Left ventricle myocardium superior (tissue), 1 donor: ENCODE results near the gene NKD2. TPM values are rescaled to one million over a fixed set of nuclear protein-coding genes. Genes with fewer than 3 reads are reported as not detected.

Source experiments
- ATAC-seq: fragments of 200-7000 bp; cut with Tn5 transposase; one replicate; pipeline ENCODE4 v1.9.1; 2020; ENCODE audit warnings: mild to moderate bottlenecking, moderate library complexity
- DNase-seq: peaks from one replicate; pipeline ENCODE4 v3.0.0-alpha.2; 2020
- intact Hi-C: fragments of 100-400 bp; cut with micrococcal nuclease; formaldehyde crosslinking; loops from one replicate; pipeline ENCODE4 v1.11.0; 2022
- total RNA-seq: library from RNA; stranded (reverse); fragmentation: NEBNext Ultra II Directional; extraction: Animal tissue kit (Norgen Biotek cat#: 25700); gene quantifications from one replicate; pipeline ENCODE4 v1.2.1, GENCODE V29; 2021
- donor health status: DM: no; HTN: yes; CAD: no; lungs with severe emphysema.

NKD2 gene
- total RNA-seq, 1 donor from 2014 or later = 3.4 TPM

DNA sequence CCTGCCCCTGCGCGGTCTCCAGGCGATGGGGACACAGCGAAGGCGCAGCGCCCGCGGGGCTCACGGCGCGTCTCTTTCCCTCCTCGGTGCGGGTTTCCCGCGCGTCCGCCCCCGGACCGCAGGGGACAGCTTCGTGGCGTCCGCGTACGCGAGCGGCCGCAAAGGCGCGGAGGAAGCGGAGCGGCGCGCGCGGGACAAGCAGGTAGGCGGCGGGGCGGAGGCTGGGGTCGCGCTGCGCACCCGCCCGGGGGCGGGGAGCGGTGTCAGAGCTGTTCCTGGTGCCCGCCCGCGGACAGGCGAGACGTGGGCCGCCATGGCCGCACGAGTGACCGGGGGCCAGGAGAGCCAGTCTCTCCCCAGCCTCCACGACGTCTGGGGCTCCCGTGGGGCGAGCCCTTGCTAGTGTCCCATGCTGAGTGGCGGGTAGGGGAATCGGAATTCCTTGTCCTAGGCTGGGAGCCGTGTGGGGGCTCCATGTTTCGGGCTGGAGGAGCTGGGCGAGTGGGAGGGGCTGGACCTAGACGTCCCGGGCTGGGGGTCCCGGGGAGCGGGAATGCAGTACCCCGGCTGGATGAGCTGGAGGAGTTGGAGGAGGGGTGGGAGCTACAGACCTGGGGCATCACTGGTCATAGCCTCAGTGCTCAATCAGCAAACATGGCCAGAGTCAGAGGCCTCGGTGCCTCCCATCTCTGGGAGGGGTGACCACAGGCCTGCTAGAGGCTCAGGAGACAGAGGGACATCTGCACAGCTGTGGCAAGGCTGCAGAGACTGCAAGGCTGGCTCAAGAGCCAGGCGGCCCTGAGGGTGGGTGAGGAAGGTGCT, 968 bp downstream of the NKD2 start:
- ATAC-seq (no peak), DNase-seq (peak; percentile 32)
- intact Hi-C loops = no loop called here

DNA sequence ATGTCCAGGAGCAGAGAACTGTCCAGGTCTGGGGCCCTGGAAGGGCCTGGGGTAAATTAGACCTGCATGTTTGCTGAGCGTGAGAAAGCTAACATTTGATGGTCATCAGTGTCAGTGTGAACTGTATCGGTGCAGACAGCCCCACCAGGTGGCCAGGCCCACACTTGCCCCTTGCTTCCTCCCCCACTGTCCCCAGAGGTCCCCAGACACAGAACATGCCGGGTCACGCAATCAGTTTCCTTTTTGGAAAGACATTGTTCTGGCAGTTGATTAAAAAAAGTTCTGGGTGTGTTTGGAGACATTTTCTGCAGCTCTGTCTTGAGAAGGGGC, 1.5 kb downstream of the NKD2 start:
- peak; percentile 17 for ATAC-seq
- intact Hi-C loops = no loop called here
- peak; percentile 29 for DNase-seq

DNA sequence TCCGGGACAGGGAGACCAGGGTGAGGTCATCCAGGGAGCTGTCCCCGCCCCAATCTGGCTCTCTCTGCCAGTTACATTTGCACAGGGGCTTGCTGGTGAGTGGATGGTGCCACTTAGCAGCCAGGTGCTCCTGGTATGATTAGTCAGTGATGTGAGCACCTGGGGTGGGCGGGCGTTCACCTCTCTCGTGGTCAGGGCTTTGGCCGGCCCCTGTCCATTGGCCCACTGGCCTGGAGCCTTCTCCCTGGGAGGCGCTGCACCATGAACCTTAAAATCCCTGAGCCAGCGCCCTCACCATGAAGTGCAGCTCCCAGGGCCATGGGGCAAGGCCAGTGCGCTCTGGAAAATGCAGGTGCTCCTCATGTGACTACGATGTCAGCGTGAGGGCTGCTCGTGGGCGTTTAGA, 2.0 kb downstream of the NKD2 start:
- ATAC-seq (no peak), DNase-seq (peak; percentile 34)
- intact Hi-C loops = no loop called here

GRCh38 chr5:1011226-1011631, 2.6 kb downstream of the NKD2 start:
- ATAC-seq (no peak), DNase-seq (peak; percentile 33)
- intact Hi-C loops = no loop called here

GRCh38 chr5:1011741-1012312, 3.2 kb downstream of the NKD2 start:
- no peak for ATAC-seq
- intact Hi-C loops = no loop called here
- no peak for DNase-seq

DNA sequence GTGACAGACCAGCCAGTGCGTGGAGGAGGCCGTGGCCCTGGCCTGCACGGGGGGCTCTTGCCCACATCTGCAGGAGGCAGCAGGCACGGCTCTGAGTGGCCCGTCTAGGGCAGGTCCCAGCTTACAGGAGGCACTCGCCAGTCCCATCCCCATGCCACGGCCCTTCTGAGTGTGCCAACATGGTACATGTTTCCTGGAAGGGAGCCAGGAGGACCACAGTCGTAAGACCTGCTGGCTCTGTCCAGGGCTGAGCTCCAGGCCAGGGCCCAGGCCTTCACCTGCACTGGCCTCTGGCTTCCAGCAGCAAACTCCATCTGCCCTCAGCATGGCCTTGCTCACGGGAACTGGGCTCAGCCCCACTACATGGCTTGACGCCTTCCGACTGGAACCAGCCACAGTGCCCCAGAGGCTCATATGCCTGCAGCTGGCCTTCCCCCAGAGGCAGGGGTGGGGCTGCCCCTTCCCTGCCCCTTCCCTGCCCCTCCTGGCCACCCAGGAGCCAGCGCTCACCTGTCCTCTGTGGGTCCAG, 3.8 kb downstream of the NKD2 start:
- intact Hi-C loops = no loop called here
- DNase-seq (peak; percentile 34), ATAC-seq (no peak)

- no peak for DNase-seq
- intact Hi-C loops = no loop called here
- ATAC-seq = no peak
These were observed 4.3 kb downstream of the NKD2 start for GRCh38 chr5:1012900-1013237.

DNA sequence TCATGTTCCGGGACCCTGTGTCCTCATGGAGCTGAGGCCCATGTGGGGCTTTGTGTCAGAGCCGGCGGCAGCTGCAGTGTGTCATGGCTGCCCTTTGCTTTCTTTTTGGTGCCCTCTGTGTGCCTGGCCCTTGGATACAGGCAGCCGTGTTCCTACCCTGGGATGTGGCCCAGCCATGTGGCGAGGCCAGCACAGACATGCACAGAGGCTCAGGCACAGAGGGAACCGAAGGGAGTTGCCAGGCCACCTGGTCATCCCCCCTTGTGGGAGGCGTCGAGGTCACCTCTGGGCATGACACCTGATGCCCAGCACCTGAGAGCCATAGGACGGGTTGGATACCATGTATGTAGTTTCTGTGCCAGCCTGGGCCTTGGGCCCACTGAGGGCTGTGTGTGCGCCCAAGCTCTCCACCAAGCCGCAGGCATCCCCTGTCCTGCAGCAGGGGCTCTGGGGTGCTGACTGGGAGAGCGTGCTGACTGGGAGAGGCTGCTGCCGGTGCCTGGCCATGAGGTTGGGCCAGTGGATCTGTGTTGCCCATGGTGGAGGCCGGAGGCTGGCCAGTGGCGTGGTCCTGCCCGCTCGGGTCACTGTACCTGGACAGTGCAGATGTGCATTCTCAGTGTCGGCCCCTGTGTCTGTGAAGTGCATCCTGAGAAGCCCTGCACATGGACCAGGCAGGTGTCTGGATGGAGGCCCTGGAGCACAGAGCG, 4.8 kb downstream of the NKD2 start:
- ATAC-seq = no peak
- DNase-seq = peak; percentile 27
- intact Hi-C loops = no loop called here

- intact Hi-C loops = no loop called here
- no peak for DNase-seq
These were observed 5.3 kb downstream of the NKD2 start for GRCh38 chr5:1013948-1014301.

DNA sequence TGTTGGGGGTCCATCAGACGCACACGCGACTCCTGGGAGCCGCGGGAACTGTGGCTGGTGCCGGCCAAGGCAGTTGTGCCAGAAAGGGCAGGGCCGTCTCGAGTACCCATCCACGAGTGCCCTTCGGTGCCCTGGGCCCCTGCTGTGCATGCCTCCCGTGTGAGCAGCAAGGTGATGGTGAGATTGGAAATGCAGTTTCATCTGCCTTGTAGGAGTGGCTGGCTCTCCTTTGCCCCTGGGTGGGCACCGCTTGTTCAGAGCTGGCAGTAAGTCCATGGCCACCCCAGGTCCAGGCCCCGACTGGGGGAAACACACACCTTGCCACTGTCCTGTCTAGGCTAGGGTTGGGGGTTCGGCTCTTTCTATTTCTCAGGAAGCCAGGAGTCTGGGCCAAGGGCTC, 5.7 kb downstream of the NKD2 start:
- ATAC-seq (no peak), DNase-seq (peak; percentile 23)
- intact Hi-C loops = no loop called here

More at GRCh38 chr5:1013948-1014301, 5.3 kb downstream of the NKD2 start:
- no peak for ATAC-seq

DNA sequence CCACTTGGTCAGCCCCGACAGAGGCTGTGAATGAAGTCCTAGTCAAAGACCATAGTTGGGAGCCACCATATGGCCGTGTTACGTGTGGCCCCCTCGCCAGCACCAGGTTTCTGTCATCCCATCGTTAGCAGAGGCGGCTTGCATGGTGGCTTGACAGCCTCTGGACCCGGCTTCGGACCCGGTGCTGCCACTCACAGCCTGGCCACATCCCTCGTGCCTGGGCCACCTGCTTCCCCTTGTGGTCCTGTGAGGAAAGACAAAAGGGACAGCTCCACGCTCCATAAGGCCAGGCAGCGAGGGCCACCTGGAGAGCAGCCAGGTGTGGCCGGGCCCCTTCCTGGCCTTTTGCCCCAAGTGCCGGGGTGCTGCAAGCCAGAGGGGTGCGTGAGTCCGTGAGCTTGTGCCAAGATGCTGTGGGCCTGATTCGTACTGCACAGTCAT, 6.2 kb downstream of the NKD2 start:
- ATAC-seq (no peak), DNase-seq (peak; percentile 33)
- intact Hi-C loops = no loop called here

GRCh38 chr5:1015507-1015906, 6.9 kb downstream of the NKD2 start:
- peak; percentile 24 for DNase-seq
- no peak for ATAC-seq
- intact Hi-C loops = no loop called here

GRCh38 chr5:1016036-1016435, 7.4 kb downstream of the NKD2 start:
- DNase-seq (peak; percentile 34), ATAC-seq (no peak)
- intact Hi-C loops = no loop called here

- no peak for ATAC-seq
- DNase-seq = peak; percentile 8
- intact Hi-C loops = no loop called here
These were observed 7.9 kb downstream of the NKD2 start for GRCh38 chr5:1016476-1016875.

- ATAC-seq = no peak
- peak; percentile 21 for DNase-seq
- intact Hi-C loops = no loop called here
These were observed 8.5 kb downstream of the NKD2 start for GRCh38 chr5:1017056-1017455.

DNA sequence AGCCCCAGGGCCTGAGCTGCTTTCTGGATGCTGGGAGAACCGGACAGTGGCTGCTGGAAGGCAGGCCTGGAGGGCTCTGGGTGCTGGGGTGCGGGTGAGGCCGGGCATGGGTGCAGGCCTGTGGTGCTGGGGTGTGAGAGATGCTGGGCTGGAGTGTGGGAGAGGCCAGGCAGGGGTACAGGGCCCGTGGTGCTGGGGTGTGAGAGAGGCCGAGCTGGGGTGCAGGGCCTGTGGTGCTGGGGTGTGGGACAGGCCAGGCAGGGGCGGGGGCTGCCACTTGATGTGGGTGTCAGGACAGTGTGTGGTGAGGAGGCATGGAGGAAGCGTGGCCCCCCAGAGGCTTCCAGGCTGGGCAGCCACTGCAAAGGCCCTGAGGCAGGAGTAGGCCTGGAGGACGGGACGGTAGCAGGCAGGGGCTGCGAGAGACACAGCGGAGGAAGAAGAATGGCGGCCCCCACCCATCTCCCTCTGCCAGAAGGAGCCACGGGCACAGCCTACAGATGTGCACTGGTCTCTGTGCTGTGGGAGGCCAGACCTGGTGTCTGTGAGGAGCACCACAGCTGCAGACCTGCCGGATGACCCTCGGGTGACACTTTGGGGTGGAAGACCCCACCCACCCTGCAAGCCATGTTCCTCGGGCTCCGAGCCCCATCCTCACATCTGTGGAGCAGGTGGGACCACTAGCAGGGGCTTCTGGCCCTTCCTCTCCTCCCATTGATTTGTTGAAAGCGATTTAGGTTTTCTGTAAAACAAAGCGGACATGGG, 9.3 kb downstream of the NKD2 start:
- no peak for ATAC-seq
- intact Hi-C loops = no loop called here
- peak; percentile 18 for DNase-seq

GRCh38 chr5:1018596-1018995, 10.0 kb downstream of the NKD2 start:
- DNase-seq = peak; percentile 19
- no peak for ATAC-seq
- intact Hi-C loops = no loop called here

GRCh38 chr5:1019001-1019905, 10.7 kb downstream of the NKD2 start:
- intact Hi-C loops = no loop called here
- ATAC-seq (no peak), DNase-seq (peak; percentile 7)
